ENCODE data around the gene FPGS. TPM values are rescaled to one million over a fixed set of nuclear protein-coding genes. Genes with fewer than 3 reads are reported as not detected.

The FPGS gene
- total RNA-seq, 1 donor from 2014 or later = 32.8 TPM

DNA sequence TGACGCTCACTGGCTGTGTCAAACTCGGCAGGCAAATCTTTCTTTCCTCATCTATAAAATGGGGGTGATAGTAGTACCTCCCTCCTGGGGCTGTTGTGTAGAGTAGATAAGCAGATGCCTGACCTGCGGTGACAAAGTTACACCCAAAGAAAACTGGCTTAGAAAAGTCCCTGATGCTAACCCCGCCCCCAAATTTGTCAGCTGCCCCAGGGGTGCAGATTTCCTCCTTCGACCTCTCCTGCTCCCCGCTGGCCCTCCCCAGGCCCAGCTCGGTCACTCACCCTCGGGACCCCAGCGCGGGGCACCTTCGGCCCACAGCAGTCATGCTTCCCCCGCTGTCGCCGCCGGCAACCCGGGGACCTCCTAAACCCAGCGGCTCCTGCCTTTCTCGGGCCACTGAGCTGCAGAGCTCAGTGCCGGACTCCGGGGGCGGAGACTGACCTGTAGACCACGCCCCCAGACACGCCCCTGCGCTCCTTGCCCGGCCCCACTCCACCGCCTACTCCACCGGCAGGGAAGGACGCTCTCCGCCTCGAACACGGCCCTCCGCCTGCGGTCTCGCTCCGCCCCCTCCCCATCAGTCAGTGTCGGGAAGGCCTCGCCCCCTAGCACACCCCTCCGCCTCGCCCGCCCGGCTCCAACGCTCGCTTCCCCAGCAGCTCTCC lies 31.6 kb upstream of the FPGS start:
- no peaks in the 10 kb centered on the region for H4K20me1 ChIP-seq (ENCODE audit: low read depth)
- no peaks in the 10 kb centered on the region for H3K9me3 ChIP-seq (ENCODE audit: low read depth)
- no peaks in the 10 kb centered on the region for H3K36me3 ChIP-seq
- peaks cover 32% of the 10 kb centered on the region for H3K4me1 Mint-ChIP-seq
- H3K27me3 ChIP-seq = peaks cover 8% of the 10 kb centered on the region
- H3K4me2 ChIP-seq = peak overlapping the region; percentile 74
- peak overlapping the region; percentile 44 for H2AFZ ChIP-seq (replicated peaks)
- no peak overlapping the region for H3K9ac ChIP-seq
- DNase-seq (ENCODE audit: low spot score) = peak; percentile 99
- peak overlapping the region; percentile 83 for H3K4me3 Mint-ChIP-seq
- no peak overlapping the region for H3K27ac ChIP-seq
- peaks cover 16% of the 10 kb centered on the region for H3K27me3 Mint-ChIP-seq (ENCODE audit: insufficient read depth, low read depth)
- no peaks in the 10 kb centered on the region for H3K9me3 Mint-ChIP-seq
- H3K27ac Mint-ChIP-seq = no peak overlapping the region
- H3K4me3 ChIP-seq = peak overlapping the region; percentile 44
- no peaks in the 10 kb centered on the region for H3K79me2 ChIP-seq (ENCODE audit: low read depth)
- TF ChIP-seq EZH2 (IDR thresholded peaks at IDR 0.05) = no peak
- TF ChIP-seq EZH2phosphoT487 (IDR thresholded peaks at IDR 0.05) = no peak
- no peak for TF ChIP-seq CTCF (IDR thresholded peaks at IDR 0.05)
- H3K36me3 Mint-ChIP-seq = no peaks in the 10 kb centered on the region
- H3F3A ChIP-seq (ENCODE audit: low read depth) = peaks cover 20% of the 10 kb centered on the region
- H3K4me1 ChIP-seq = peaks cover 4% of the 10 kb centered on the region

DNA sequence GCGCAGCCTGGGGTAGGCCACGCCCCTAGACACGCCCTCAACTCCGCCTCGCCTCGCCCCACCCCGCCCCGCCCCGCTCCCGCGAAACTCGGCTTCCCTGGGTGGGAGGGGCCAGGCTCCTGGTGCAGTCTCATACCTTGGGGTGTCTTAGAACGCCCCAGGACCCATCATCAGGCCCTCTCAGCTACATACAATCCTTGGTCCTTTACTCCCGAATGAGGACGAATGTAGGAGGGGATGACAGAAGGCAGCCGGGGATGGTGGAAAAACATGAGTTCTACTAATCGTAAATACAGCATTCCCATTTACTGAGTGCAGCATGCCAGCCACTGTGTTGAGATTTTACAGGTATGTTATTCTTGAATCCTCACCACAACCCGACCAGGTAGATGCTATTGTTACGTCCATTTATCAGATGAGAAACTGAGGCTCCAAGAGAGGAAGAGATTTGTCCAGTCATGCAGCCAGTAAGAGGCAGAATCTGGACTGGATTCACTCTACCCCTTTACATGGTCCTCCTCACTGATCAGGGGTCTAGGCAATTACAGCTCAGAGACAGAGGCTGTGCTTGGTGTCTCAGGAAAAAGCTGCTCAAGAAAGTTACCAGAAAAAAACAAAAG lies 31.0 kb upstream of the FPGS start:
- H3K4me2 ChIP-seq = peak overlapping the region; percentile 69
- TF ChIP-seq CTCF (IDR thresholded peaks at IDR 0.05) (no peak), EZH2phosphoT487 (IDR thresholded peaks at IDR 0.05) (no peak), EZH2 (IDR thresholded peaks at IDR 0.05) (no peak)
- peak overlapping the region; percentile 66 for H2AFZ ChIP-seq (replicated peaks)
- no peaks in the 10 kb centered on the region for H3K9me3 ChIP-seq (ENCODE audit: low read depth)
- H3K36me3 ChIP-seq = no peaks in the 10 kb centered on the region
- H3K4me1 ChIP-seq = peaks cover 9% of the 10 kb centered on the region
- Mint-ChIP-seq H3K27me3 (ENCODE audit: insufficient read depth, low read depth) (peaks cover 14% of the 10 kb centered on the region), H3K4me1 (peaks cover 39% of the 10 kb centered on the region), H3K9me3 (no peaks in the 10 kb centered on the region), H3K27ac (no peak overlapping the region), H3K36me3 (no peaks in the 10 kb centered on the region), H3K4me3 (peak overlapping the region; percentile 83)
- peaks cover 8% of the 10 kb centered on the region for H3K27me3 ChIP-seq
- DNase-seq (ENCODE audit: low spot score) = no peak
- H3K79me2 ChIP-seq (ENCODE audit: low read depth) = no peaks in the 10 kb centered on the region
- H4K20me1 ChIP-seq (ENCODE audit: low read depth) = no peaks in the 10 kb centered on the region
- H3F3A ChIP-seq (ENCODE audit: low read depth) = peaks cover 22% of the 10 kb centered on the region
- H3K4me3 ChIP-seq = peak overlapping the region; percentile 38
- H3K27ac ChIP-seq = no peak overlapping the region
- no peak overlapping the region for H3K9ac ChIP-seq

DNA sequence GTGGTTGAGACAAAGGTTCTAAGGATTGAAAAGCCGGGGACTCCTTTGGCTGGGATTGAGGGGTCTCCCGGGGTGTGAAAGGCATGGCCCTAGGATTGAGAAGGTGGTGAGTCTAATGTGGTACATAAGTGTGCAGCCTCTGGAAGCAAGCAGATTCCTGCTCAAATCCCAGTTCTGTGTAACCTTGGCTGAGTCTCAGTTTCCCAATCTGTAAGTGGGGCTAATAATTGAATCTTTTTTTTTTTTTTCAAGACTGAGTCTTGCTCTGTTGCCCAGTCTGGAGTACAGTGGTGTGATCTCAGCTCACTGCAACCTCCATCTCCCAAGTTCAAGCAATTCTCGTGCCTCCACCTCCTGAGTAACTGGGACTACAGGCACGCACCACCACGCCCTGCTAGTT lies 30.1 kb upstream of the FPGS start:
- H3K36me3 ChIP-seq = no peaks in the 10 kb centered on the region
- no peak overlapping the region for H3K9ac ChIP-seq
- H3K4me2 ChIP-seq = no peak overlapping the region
- H4K20me1 ChIP-seq (ENCODE audit: low read depth) = no peaks in the 10 kb centered on the region
- H2AFZ ChIP-seq (replicated peaks) = no peak overlapping the region
- H3F3A ChIP-seq (ENCODE audit: low read depth) = peaks cover 22% of the 10 kb centered on the region
- Mint-ChIP-seq H3K27ac (no peak overlapping the region), H3K36me3 (no peaks in the 10 kb centered on the region), H3K9me3 (no peaks in the 10 kb centered on the region), H3K4me1 (peaks cover 37% of the 10 kb centered on the region), H3K27me3 (ENCODE audit: insufficient read depth, low read depth) (peaks cover 11% of the 10 kb centered on the region), H3K4me3 (no peak overlapping the region)
- H3K4me1 ChIP-seq = peaks cover 10% of the 10 kb centered on the region
- no peak for TF ChIP-seq CTCF (IDR thresholded peaks at IDR 0.05)
- TF ChIP-seq EZH2 (IDR thresholded peaks at IDR 0.05) = no peak
- TF ChIP-seq EZH2phosphoT487 (IDR thresholded peaks at IDR 0.05) = no peak
- H3K79me2 ChIP-seq (ENCODE audit: low read depth) = no peaks in the 10 kb centered on the region
- no peaks in the 10 kb centered on the region for H3K9me3 ChIP-seq (ENCODE audit: low read depth)
- H3K4me3 ChIP-seq = no peak overlapping the region
- no peak overlapping the region for H3K27ac ChIP-seq
- no peak for DNase-seq (ENCODE audit: low spot score)
- peaks cover 8% of the 10 kb centered on the region for H3K27me3 ChIP-seq
